ENCODE results near the gene MIB2.

The MIB2 gene

GRCh38 chr1:1614204-1614953 is 921 bp upstream of the MIB2 start:
- DNase-seq (ENCODE audit: low spot score): peak; percentile 32

- DNase-seq (ENCODE audit: low spot score): no peak
Observed at GRCh38 chr1:1614954-1615255, 395 bp upstream of the MIB2 start.

DNA sequence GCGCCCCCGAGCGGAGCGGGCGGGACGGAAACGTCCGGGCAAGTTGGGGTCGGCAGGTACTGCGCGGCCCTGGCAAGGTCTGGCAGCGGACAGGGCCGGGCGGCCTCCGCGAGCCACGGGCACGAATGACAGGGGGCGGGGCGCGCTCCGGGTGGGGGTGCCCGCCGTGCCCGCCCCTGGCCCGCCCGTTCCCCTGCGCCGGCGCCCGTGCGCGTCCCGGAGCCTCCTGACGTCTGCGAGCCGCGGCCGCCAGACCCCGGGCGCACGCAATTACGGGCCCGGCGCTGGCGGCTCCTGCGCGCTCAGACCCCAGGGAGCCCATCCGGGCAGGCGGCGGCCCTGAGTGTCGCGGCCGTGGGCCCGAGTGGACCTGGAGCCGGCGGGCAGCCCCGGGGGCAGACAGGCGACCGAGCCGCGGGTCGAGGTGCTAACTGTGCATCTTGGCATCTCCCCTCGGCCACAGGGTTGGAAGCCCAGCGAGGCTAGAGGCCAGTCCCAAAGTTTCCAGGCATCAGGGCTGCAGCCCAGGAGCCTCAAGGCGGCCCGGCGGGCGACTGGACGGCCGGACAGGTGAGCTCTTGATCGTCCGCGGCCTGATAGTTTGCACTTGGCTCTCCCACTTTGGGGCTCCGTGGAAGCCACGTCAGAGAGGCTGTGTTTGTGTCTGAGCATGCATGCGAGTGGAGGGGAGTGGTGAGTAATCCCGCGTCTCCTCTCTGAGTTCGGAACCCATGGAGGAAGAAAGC is 918 bp downstream of the MIB2 start:
- no peak for DNase-seq (ENCODE audit: low spot score)

DNA sequence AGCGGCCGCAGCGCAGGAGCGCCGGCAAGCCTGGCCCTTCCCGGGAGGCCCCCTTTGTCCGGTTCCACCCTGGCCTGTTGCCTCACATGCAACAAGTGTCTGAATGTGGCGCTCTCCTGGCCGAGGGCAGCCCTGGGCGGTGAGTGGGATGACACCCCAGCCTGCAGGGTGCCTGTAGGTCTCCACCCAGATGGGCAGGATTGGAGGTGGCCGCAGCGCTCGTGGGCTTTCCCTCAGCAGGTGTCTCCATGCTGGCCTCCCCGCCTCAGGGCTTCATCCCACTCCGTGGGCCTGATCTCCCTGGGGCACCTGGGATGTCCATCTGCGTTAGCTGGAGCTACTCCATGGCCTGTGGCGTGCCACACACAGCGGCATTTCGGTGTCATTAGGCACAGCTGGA is 1.5 kb downstream of the MIB2 start:
- DNase-seq (ENCODE audit: low spot score): no peak

DNA sequence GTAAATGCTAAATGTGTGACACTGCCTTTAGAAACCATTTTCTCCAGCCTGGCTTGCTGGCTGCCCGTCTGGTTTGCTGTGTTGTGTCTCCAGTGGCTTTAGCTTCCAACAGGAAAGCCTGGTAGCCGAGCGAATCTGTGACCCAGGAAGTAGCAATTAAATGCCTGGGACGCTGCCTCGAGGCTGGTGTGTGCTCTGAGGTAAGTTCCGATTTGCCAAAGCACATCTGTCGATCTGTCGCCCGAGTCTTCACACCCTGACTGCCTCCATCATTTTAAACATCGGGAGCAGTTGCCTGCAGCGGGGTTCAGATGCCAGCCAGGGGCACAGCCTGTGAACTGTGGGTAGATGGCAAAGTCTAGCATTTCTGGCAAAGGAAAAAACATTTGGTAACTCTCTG is 2.2 kb downstream of the MIB2 start:
- no peak for DNase-seq (ENCODE audit: low spot score)

GRCh38 chr1:1617925-1618324 is 2.6 kb downstream of the MIB2 start:
- DNase-seq (ENCODE audit: low spot score): no peak

- no peak for DNase-seq (ENCODE audit: low spot score)
Observed at GRCh38 chr1:1618396-1619068, 3.2 kb downstream of the MIB2 start.

DNA sequence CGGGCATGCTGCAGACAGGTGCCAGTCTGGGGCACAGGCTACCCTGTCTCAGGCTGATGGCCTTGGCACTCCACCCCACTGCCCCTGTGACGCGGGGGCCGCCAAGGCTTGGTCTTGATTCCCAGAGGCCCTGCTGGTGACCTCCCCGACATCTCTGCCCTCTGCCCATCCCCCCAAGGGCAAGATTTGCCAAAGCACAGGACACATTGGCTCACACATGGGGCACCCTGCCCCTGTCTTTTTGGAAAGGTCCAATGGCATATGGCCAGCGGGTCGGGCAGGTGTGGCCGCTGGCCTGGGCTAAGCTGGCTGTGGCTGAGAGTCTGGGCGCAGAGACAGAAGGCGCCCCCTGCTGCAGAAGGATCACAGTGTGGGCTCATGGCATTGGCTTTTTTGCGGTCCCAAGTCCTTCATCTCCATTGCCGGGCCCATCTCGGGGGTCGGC is 4.6 kb downstream of the MIB2 start:
- no peak for DNase-seq (ENCODE audit: low spot score)

- no peak for DNase-seq (ENCODE audit: low spot score)
Observed at GRCh38 chr1:1620433-1621139, 5.3 kb downstream of the MIB2 start.

DNA sequence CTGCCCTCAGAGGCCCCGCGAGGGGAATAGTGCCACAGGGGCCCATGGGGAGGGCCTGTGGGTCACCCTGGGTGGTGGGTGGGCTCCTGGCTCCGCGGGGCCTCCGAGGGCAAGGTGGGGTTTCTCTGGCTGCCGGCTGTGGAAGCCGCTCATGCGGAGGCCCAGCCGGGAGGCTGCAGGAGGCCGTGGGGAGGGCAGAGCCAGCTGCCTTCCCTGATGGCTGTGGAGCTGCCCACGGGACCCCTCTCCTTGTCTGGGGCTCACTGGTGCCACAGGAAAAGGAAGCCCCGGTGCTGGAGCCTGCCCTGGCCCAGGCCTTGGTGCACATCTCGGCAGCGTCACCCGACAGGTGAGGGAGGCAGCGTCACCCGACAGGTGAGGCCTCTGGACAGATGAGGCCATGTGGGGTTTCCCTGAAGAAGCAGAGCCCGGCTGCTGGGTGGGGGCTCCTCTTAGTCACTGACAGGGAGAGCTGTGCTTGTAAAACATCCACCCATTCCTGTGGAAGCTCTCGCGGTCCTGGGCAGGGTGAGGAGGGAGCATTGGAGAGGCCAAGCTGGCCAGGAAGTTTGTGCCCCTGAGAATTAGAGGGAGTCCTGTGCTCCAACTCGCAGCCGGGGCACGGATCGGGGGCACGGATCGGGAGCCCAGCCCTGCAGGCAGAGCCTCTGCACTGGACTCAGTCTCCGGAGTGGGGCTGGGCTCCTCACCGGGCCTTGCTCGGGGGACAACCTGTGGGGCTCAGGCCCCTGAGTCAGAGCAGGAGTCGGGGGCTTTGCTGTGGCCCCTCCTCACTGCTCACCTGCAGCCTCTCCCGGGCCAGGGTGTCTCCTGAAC is 6.1 kb downstream of the MIB2 start:
- no peak for DNase-seq (ENCODE audit: low spot score)

- no peak for DNase-seq (ENCODE audit: low spot score)
Observed at GRCh38 chr1:1622010-1622787, 6.9 kb downstream of the MIB2 start.

DNA sequence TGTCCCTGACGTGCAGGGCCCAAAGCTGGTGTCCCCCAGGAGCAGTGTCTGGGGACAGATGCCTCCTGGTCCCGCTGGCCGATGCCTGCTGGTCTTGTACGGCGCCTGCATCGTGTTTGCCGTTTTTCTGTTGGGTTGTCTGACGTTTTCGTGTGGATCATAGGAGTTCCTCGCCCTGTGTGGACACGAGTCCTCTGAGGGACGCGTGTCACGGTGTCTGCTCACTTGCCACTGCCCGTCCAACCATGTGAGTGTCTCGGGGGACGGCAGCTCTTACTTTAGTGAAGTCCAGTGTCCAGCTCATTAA is 7.4 kb downstream of the MIB2 start:
- no peak for DNase-seq (ENCODE audit: low spot score)

- DNase-seq (ENCODE audit: low spot score): no peak
Observed at GRCh38 chr1:1623181-1623630, 7.9 kb downstream of the MIB2 start.

GRCh38 chr1:1623631-1624442 is 8.5 kb downstream of the MIB2 start:
- DNase-seq (ENCODE audit: low spot score): no peak

GRCh38 chr1:1624443-1625403 is 9.4 kb downstream of the MIB2 start:
- no peak for DNase-seq (ENCODE audit: low spot score)

DNA sequence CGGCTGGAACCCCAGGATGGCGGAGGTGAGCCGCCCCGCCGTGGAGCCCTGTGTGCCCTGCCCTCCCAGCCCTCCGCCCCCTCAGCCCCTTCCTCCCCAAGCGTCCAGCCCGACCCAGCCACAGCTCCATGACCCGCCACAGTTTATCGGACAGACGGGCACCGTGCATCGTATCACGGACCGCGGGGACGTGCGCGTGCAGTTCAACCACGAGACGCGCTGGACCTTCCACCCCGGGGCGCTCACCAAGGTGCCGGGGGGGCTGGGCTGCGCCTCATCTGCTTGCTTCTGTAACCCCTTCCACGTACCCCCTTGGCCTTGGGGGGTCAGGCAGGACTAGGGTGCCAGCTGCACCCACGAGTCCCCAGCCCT is 10.1 kb downstream of the MIB2 start:
- no peak for DNase-seq (ENCODE audit: low spot score)

GRCh38 chr1:1625824-1626206 is 10.5 kb downstream of the MIB2 start:
- no peak for DNase-seq (ENCODE audit: low spot score)

DNA sequence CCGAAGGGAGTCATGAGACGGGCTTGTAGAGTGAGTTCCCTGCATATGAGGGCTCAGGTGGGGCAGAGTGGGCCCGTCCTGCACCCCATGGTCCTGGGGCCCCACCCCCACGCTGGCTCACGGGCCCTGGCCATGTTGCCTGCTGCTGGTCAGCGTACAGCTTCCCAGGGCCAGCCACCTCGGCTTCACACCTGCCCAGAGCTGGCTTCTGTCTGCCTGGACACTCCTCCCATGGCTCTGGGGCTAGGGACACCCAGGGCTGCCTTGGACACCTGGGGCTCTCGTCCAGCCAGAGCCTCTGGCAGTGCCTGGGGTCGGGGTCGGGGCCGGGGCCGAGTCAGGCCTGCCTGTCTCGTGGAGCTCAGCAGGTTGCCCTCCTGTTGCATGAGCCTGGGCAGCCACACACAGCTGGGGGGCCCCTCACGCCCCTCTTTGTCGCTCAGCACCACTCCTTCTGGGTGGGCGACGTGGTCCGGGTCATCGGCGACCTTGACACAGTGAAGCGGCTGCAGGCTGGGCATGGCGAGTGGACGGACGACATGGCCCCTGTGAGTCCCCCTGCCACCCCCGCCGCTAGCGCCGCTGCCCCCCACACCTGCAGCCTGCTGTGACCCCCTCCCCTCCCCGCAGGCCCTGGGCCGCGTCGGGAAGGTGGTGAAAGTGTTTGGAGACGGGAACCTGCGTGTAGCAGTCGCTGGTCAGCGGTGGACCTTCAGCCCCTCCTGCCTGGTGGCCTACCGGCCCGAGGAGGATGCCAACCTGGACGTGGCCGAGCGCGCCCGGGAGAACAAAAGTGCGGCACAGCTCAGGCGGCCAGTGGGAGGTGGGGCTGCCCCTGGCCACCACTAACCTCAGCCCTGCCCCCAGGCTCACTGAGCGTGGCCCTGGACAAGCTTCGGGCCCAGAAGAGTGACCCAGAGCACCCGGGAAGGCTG is 11.2 kb downstream of the MIB2 start:
- no peak for DNase-seq (ENCODE audit: low spot score)

Data from putamen (tissue), 1 donor.